ENCODE measurements around the gene PASK. TPM values are rescaled to one million over a fixed set of nuclear protein-coding genes. Genes with fewer than 3 reads are reported as not detected.
A peak's percentile ranks its signal among the peaks of the same experiment; 100 is the strongest.
"Not testable (repeated sequence)": the region's sequence is repeated elsewhere in the genome, so short reads cannot be mapped to it uniquely, and the experiment has no call there.

PASK gene
- total RNA-seq, 1 donor from 2014 or later = 3.9 TPM

GRCh38 chr2:241107031-241107783, 42.1 kb downstream of the PASK start:
- no peak for DNase-seq (ENCODE audit: low read depth)

DNA sequence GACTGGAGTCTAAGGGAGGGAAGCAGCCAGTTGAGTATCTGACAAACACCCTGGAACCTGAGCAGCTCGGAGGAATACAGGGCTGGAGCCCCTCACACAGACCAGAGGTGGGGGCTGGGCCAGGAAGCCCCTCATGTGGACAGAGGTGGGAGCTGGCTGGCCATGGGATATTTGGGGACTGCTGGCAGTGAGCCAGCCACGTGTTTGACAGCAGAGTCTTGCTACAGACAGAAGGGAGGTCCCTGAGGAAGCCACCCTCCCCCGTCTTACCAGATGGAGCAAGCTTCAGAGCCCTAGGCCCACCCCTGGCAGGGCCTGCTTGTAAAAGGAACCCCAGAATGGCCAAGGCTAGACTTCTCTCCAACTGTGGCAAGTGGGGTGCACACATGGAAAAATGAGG, 43.6 kb downstream of the PASK start:
- DNase-seq (ENCODE audit: low read depth) = no peak

GRCh38 chr2:241104611-241105010, 44.7 kb downstream of the PASK start:
- DNase-seq (ENCODE audit: low read depth) = not testable (repeated sequence)

- no peak for DNase-seq (ENCODE audit: low read depth)
These were observed 46.1 kb downstream of the PASK start for GRCh38 chr2:241103176-241103595.

DNA sequence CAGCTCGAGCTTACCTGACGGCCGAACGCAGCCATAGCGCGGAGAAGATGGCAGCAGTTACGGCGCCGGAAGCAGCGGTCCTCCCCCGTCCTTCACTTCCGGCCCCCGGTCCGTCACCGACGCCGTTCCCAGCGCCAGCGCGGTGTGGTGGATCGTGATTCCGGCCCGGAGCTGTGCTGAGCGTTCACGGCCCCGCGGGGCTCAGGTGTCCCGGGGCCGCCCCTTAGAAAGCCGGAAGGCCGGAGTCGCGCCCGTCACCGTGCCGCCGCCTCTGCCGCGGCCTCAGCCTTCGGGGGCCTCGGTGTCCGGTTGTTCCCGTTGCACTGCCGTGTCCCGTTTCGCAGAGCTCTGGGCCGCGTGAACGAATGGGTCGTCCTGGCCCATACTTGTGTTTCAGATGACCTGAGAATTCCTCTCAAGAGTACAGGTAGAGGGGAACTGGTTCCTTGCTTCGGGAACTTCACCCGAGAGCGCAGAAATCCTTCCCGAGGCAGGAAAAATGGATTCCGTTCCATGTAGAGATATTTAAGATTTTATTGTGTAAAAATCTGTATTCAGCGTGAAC, 47.0 kb downstream of the PASK start, which contains the start of gene MTERF4:
MTERF4 (minus strand) TSS at position 49 of the 565 bp plus-strand sequence; CDS start at position 35, 14 bp downstream.
- peak; percentile 51 for DNase-seq (ENCODE audit: low read depth)

GRCh38 chr2:241099246-241099645, 50.0 kb downstream of the PASK start:
- DNase-seq (ENCODE audit: low read depth) = no peak

DNA sequence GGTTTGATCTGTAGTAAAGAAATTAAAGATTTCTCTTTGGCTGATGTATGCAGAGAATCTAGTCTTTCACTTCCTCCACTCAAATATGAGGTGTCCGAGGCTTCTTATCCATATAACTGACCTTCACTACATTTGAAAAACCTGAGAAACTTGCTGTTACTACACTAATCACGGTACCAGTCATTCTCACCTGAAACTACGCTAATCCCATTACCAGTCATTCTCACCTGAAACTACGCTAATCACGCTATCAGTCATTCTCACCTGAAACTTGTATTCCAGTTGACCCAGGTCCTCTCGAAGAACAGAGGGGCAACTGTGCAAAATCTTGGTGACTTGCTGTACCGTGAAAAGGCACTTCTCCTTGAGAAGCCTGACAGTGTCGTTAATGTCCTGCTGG, 52.3 kb downstream of the PASK start:
- no peak for DNase-seq (ENCODE audit: low read depth)

- DNase-seq (ENCODE audit: low read depth) = no peak
These were observed 53.5 kb downstream of the PASK start for GRCh38 chr2:241095594-241096290.

GRCh38 chr2:241094924-241095420, 54.3 kb downstream of the PASK start:
- no peak for DNase-seq (ENCODE audit: low read depth)

DNA sequence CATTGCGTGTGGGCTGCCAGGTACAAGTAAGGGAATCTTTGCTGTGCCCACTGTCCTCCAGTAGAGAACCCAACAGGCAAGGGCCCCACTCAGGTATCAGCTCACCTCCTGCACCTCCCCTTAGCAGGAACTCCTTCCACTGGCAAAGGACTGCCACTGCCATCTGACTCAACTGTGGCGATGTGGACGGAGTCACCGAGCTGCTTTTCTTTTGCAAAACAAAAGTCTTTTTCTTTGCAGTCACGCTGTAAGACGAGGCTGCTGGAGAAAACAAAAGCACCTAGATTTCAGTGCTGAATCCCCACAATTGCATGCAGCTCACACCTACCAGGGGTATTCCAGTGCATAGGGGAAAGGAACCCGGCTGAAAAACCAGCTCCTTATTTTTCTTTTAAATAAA, 55.1 kb downstream of the PASK start:
- no peak for DNase-seq (ENCODE audit: low read depth)

DNA sequence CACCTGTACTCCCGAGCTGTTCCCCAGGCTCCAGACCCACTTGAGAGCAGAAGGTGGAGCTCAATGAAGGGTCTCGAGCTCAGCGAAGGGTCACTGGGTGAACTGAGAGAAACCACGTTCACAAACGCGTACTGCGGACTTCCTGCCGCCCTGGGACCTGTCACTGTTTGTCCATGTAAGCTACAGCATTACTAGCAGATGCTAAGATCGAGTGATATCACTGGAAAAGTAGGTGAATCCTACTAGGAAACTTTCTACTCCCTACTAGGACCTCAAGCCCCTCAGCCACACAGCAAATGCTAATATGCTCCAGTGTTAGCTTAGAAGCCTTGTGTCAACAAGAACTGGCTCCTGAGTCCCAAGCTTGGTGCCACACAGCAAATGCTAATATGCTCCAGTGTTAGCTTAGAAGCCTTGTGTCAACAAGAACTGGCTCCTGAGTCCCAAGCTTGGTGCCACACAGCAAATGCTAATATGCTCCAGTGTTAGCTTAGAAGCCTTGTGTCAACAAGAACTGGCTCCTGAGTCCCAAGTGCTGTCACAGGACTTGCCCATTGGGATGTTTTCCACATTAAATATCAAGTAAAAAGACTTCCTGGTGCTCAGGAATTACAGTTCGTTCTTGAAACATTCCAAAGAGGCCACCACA, 56.0 kb downstream of the PASK start:
- not testable (repeated sequence) for DNase-seq (ENCODE audit: low read depth)

- DNase-seq (ENCODE audit: low read depth) = no peak
These were observed 56.6 kb downstream of the PASK start for GRCh38 chr2:241092677-241093076.

GRCh38 chr2:241091734-241092445, 57.4 kb downstream of the PASK start:
- no peak for DNase-seq (ENCODE audit: low read depth)

DNA sequence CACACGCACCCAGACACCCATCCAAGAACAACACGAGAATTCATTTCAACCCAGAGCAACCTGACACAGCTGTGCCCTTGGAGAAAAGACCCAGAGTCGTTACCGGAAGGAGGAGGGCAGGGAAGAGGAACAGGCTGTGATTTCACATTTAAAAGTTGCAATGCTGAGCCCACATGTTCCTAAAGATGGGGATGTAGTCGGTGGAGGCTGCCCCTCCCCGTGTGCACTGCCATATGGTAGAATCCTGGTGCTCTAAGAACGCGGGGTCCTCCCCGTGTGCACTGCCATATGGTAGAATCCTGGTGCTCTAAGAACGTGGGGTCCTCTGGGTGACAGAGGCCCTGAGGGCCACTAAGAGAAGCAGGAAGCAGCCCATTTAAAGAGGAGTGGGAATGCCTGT, 58.1 kb downstream of the PASK start:
- no peak for DNase-seq (ENCODE audit: low read depth)

GRCh38 chr2:241088791-241089732, 60.2 kb downstream of the PASK start:
- DNase-seq (ENCODE audit: low read depth) = no peak

GRCh38 chr2:241088376-241088775, 60.9 kb downstream of the PASK start:
- no peak for DNase-seq (ENCODE audit: low read depth)

- no peak for DNase-seq (ENCODE audit: low read depth)
These were observed 61.6 kb downstream of the PASK start for GRCh38 chr2:241087420-241088268.

DNA sequence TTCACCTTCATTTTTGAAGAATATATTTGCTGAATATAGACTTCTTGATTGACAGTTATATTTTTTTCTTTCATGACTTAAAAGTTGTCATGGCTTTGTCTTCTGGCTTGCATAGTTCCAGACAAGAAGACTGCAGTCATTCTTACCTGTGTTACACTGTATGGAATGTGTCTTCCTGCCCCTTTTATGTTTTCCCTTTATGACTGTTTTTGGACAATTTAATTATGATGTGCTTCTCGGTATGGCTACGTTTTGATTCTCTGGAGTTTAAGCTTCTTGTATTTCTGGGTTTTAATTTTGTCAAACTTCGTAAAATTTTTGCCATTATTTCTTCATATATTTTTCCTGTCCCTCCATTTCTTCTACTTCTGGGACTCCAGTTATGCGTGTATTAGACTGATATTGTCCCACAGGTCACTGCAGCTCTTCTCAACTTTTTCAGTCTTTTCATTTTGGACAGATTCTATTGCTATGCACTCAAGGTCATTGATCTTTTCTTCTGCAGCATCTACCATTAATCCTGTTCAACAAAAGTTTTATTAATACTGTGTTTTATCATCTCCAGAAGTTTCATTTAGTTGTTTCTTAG, 64.3 kb downstream of the PASK start:
- DNase-seq (ENCODE audit: low read depth) = no peak

GRCh38 chr2:241083091-241083415, 66.2 kb downstream of the PASK start:
- no peak for DNase-seq (ENCODE audit: low read depth)
